ENCODE data around the gene DNAH2. TPM values are rescaled to one million over a fixed set of nuclear protein-coding genes. Genes with fewer than 3 reads are reported as not detected.
A peak's percentile ranks its signal among the peaks of the same experiment; 100 is the strongest.

Gene DNAH2
- total and polyA plus RNA-seq, 9 of the 15 experiments (the other 6 are each of a cell fraction or from before 2014, with no cell fraction given): 0.03 TPM; not detected in 8

- TF ChIP-seq, protein P1, sequence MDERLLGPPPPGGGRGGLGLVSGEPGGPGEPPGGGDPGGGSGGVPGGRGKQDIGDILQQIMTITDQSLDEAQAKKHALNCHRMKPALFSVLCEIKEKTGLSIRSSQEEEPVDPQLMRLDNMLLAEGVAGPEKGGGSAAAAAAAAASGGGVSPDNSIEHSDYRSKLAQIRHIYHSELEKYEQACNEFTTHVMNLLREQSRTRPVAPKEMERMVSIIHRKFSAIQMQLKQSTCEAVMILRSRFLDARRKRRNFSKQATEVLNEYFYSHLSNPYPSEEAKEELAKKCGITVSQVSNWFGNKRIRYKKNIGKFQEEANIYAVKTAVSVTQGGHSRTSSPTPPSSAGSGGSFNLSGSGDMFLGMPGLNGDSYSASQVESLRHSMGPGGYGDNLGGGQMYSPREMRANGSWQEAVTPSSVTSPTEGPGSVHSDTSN (CRISPR knock-in tag; IDR thresholded peaks at IDR 0.05; ENCODE audit: low read depth): no peak
- TF ChIP-seq, protein P1 (tag; conservative IDR thresholded peaks at IDR 0.05; ENCODE audit: low read depth): no peak
- TF ChIP-seq PRPF4 (IDR thresholded peaks at IDR 0.05; ENCODE audit: insufficient read depth, low read depth, low read length, poor library complexity, severe bottlenecking) (no peak), HNRNPUL1 (IDR thresholded peaks at IDR 0.05; ENCODE audit: low read length) (no peak), SUPT5H (IDR thresholded peaks at IDR 0.05) (0 out of 2 replicates have a peak, but pooled peaks have one; percentile 59), MIER1 (IDR thresholded peaks at IDR 0.05; ENCODE audit: low read depth) (no peak), MCM5 (IDR thresholded peaks at IDR 0.05; ENCODE audit: low read depth) (no peak), U2AF1 (optimal IDR thresholded peaks at IDR 0.05; ENCODE audit: low read depth, low read length) (no peak), EP300 (IDR thresholded peaks at IDR 0.05; ENCODE audit: low read length) (no peak), NCOA4 (IDR thresholded peaks at IDR 0.05; ENCODE audit: partially characterized antibody) (no peak), POLR2G (IDR thresholded peaks at IDR 0.05; ENCODE audit: low read depth, low read length) (no peak), HMGXB4 (CRISPR knock-in tag; IDR thresholded peaks at IDR 0.05) (no peak), GATA2 (CRISPR knock-in tag; IDR thresholded peaks at IDR 0.05) (peak; percentile 89), ATF1 (CRISPR knock-in tag; IDR thresholded peaks at IDR 0.05) (no peak), ATF1 (tag; IDR thresholded peaks at IDR 0.05) (peak; percentile 23; the same call in 1 of the 2 replicates), POLR2A (conservative IDR thresholded peaks at IDR 0.05) (peak; percentile 80), MYBL2 (IDR thresholded peaks at IDR 0.05; ENCODE audit: low read depth) (no peak), MYBL2 (CRISPR knock-in tag; IDR thresholded peaks at IDR 0.05; ENCODE audit: borderline replicate concordance) (no peak), MAFK (IDR thresholded peaks at IDR 0.05; ENCODE audit: low read length) (no peak), SIN3B (IDR thresholded peaks at IDR 0.05; ENCODE audit: low read depth) (no peak), KLF10 (CRISPR knock-in tag; IDR thresholded peaks at IDR 0.05) (no peak), KAT7 (CRISPR knock-in tag; IDR thresholded peaks at IDR 0.05; ENCODE audit: borderline replicate concordance) (no peak), ZNF561 (CRISPR knock-in tag; conservative IDR thresholded peaks at IDR 0.05) (no peak), SAFB (IDR thresholded peaks at IDR 0.05; ENCODE audit: borderline replicate concordance, low read depth, low read length) (0 out of 2 replicates have a peak, but pooled peaks have one; percentile 29)
- TF ChIP-seq, protein P2, sequence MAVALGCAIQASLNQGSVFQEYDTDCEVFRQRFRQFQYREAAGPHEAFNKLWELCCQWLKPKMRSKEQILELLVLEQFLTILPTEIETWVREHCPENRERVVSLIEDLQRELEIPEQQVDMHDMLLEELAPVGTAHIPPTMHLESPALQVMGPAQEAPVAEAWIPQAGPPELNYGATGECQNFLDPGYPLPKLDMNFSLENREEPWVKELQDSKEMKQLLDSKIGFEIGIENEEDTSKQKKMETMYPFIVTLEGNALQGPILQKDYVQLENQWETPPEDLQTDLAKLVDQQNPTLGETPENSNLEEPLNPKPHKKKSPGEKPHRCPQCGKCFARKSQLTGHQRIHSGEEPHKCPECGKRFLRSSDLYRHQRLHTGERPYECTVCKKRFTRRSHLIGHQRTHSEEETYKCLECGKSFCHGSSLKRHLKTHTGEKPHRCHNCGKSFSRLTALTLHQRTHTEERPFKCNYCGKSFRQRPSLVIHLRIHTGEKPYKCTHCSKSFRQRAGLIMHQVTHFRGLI (CRISPR knock-in tag; IDR thresholded peaks at IDR 0.05): no peak
Measured at GRCh38 chr17:7857713-7858521, 140.4 kb downstream of the DNAH2 start, which contains the start of gene CYB5D1 (continued).

Data from K562 (cell line).